GM06990 (cell line): ENCODE measurements around the gene AFF3.
"Not testable (repeated sequence)": the region's sequence is repeated elsewhere in the genome, so short reads cannot be mapped to it uniquely, and the experiment has no call there.

Experiments
- DNase-seq: peaks from one replicate; pipeline ENCODE4 v3.0.0-alpha.2; 2011; ENCODE audit not compliant: insufficient read length; ENCODE audit errors: extremely low read depth
- H3K27me3 ChIP-seq: replicated peaks from 2 replicates; pipeline ENCODE4 v1.6.0; 2011; ENCODE audit warnings: low read length; ENCODE audit not compliant: control insufficient read depth, insufficient read depth
- H3K36me3 ChIP-seq: 2 replicates; pipeline ENCODE4 v1.5.1; 2011; ENCODE audit warnings: low read length; ENCODE audit not compliant: control insufficient read depth, insufficient read depth
- H3K4me3 ChIP-seq: replicated peaks from 2 replicates; pipeline ENCODE4 v1.5.1; 2011; ENCODE audit warnings: low read depth, mild to moderate bottlenecking, control low read depth, low read length
- TF ChIP-seq, protein P1 (sequence below): IDR thresholded peaks from 2 replicates; pipeline ENCODE4 v1.5.1; 2011; ENCODE audit warnings: low read length, control low read depth, mild to moderate bottlenecking, inconsistent platforms; ENCODE audit not compliant: insufficient read depth, poor library complexity, severe bottlenecking

The AFF3 gene

DNA sequence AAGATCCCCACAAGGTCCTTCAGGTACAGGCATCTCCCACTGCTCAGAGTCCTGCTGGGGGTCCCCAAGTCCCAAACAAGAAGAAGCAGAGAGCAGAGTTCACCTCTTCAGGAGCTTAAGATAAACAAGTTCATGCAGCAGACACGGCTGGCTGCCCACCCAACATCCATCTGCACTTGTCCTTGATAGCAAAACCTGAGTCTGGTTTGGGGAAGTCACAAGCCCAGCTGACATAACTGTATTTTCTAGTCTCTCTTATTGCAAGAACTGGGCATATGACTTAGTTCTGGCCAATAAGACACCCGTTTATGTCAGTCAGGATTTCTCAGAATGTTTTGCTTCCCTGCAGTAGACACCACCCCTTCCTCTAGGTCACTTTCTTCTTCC is 31.8 kb downstream of the AFF3 start:
- Histone ChIP-seq H3K36me3 (no peaks in the 10 kb centered on the region), H3K27me3 (peaks cover 1% of the 10 kb centered on the region), H3K4me3 (no peak overlapping the region)
- peak; percentile 38 for DNase-seq
- TF ChIP-seq, protein P1, sequence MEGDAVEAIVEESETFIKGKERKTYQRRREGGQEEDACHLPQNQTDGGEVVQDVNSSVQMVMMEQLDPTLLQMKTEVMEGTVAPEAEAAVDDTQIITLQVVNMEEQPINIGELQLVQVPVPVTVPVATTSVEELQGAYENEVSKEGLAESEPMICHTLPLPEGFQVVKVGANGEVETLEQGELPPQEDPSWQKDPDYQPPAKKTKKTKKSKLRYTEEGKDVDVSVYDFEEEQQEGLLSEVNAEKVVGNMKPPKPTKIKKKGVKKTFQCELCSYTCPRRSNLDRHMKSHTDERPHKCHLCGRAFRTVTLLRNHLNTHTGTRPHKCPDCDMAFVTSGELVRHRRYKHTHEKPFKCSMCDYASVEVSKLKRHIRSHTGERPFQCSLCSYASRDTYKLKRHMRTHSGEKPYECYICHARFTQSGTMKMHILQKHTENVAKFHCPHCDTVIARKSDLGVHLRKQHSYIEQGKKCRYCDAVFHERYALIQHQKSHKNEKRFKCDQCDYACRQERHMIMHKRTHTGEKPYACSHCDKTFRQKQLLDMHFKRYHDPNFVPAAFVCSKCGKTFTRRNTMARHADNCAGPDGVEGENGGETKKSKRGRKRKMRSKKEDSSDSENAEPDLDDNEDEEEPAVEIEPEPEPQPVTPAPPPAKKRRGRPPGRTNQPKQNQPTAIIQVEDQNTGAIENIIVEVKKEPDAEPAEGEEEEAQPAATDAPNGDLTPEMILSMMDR: no peak

DNA sequence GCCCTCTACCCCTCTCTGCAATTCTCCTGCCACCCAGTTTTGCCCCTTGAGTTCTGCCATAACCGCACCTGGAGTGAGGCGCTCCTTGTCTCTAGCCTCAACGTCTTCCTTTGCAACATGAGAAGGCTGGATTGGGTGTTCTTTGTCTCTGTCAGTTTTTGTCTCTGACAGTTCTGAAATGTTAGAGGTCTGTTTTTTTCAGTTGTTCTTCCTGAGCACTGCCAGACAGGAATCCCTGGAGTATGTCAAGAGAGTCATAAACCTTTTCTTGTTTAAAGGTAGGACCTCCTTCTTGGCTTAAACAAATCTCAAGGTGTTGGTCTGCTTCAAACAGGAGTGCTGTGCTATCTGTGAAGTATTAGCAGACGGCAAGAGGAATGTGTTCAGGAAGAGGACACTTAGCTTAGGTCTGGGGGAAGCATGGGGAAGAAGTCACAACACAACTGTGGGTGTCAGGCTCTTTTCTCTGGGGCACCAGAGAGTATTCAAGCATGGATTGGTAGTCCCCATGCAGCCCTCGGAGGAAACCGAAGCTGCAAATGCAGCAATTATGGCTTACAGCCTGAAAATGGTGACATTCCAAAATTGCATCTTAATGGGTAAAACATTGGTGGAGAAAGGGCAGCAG is 32.3 kb downstream of the AFF3 start:
- TF ChIP-seq, protein P1: no peak
- Histone ChIP-seq H3K36me3 (no peaks in the 10 kb centered on the region), H3K4me3 (no peak overlapping the region), H3K27me3 (peaks cover 1% of the 10 kb centered on the region)
- no peak for DNase-seq

DNA sequence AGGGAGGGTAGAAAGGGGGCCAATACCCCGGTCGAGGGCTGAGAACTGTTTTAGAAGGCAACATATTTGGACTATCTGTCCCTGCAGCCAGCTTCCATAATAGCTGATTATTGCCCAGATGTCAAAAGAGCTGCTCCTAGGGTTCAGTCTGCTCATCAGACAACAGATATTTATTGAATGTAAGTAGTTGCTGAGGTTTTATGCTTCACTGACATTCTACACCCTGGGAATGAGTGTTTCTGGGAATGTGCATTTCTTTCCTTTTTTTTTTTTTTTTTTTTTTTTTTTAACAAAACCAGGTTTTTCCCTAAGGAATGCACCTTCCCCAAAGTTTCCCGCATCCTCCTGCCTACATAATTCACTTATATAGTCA is 33.8 kb downstream of the AFF3 start:
- not testable (repeated sequence) for DNase-seq, H3K27me3 ChIP-seq, H3K4me3 ChIP-seq, H3K36me3 ChIP-seq

DNA sequence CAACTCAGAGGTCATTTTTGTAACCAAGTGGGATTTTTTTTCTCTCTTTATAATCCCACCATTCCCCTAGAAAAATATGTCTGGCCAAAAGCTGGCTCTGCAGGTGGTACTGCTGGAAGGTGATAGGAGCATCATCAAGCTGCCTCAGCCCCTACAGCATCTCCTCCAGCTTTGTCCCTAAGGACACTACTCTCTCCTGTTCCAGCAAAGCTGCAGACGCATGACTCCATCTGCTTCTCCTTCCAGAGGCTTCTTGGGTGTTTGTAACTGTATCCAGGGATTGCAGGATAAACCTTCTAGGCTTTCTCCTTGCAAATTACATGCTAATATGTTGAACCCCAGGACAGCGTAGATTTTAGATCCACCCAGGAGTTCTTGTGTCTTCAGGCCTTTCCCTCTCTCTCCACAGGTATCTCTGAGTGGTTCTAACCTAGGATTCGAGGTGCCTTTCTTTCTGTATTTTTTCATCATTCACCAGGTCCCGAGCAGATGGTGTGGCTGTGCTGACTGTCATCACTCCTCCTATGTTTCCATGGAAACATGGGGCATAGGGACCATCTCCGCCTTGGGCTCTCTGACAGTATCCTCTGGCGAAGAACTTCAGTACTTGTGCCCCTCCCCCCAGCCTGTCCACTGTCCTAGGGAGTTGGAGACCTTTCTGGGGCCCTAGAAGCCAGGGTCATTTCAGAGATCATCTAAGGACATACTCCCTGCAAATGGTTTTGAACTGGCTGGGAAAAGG is 34.3 kb downstream of the AFF3 start:
- no peak for DNase-seq
- TF ChIP-seq, protein P1: no peak
- Histone ChIP-seq H3K36me3 (no peaks in the 10 kb centered on the region), H3K4me3 (no peak overlapping the region), H3K27me3 (peaks cover 1% of the 10 kb centered on the region)

DNA sequence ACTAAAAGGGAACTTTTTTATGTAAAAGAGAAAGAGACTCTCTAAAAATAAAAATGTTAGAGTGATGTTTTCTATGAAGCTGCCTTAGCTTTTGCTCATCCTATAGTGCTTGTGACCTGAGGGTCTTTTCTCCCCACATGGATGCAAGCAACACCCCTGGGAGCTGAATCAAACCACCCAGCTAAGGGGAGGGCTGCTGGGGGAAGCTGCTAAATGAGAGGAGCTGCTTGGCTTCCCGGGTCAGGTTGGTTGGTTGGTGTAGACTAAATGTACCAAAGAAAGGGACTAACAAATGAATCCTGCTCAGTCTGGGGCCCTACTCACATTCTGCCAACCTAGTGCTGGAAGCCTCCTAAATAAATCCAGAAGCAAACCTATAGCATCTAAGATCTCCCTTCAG is 35.0 kb downstream of the AFF3 start:
- peaks cover 1% of the 10 kb centered on the region for H3K27me3 ChIP-seq
- no peak overlapping the region for H3K4me3 ChIP-seq
- TF ChIP-seq, protein P1: no peak
- no peak for DNase-seq
- H3K36me3 ChIP-seq: no peaks in the 10 kb centered on the region

DNA sequence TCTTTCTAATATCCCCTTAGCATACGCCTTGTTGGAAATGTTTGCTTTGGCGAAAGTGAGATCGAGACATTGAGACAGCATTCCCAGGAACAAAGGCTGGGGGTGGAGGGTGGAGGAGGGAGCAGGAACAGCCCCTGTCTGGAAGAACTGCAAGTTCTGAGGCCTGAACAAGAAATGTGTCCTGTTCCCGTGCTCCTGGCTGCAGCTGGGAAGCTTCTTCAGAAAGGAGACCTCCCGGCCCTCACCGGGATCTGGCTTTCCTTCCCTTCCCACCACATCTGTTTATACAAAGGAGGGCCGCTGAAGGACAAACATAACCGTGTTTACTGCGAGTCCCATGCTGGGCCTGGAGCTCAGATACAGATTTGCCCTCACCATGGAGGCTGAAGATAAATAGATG is 35.9 kb downstream of the AFF3 start:
- DNase-seq: no peak
- Histone ChIP-seq H3K4me3 (no peak overlapping the region), H3K36me3 (no peaks in the 10 kb centered on the region), H3K27me3 (peaks cover 1% of the 10 kb centered on the region)
- TF ChIP-seq, protein P1: no peak
